Endothelial cell (in vitro differentiated cells): ENCODE data around the gene AARS1. TPM values are rescaled to one million over a fixed set of nuclear protein-coding genes. Genes with fewer than 3 reads are reported as not detected.

Experiments
- DNase-seq: peaks from one replicate; pipeline ENCODE4 v3.0.0; 2021; ENCODE audit warnings: low spot score
- H3K27ac Mint-ChIP-seq: one replicate; pipeline ENCODE4 v1.8.0; 2021; ENCODE audit warnings: mixed read lengths, inconsistent platforms; ENCODE audit not compliant: unreplicated experiment
- H3K27me3 Mint-ChIP-seq: one replicate; pipeline ENCODE4 v1.8.0; 2021; ENCODE audit warnings: mild to moderate bottlenecking, moderate library complexity, mixed read lengths, inconsistent platforms; ENCODE audit not compliant: unreplicated experiment
- H3K36me3 Mint-ChIP-seq: one replicate; pipeline ENCODE4 v1.8.0; 2021; ENCODE audit warnings: mild to moderate bottlenecking, low read depth, mixed read lengths, inconsistent platforms; ENCODE audit not compliant: unreplicated experiment
- H3K4me1 Mint-ChIP-seq: one replicate; pipeline ENCODE4 v1.8.0; 2021; ENCODE audit warnings: mild to moderate bottlenecking, mixed read lengths, inconsistent platforms; ENCODE audit not compliant: unreplicated experiment
- H3K4me3 Mint-ChIP-seq: one replicate; pipeline ENCODE4 v1.8.0; 2021; ENCODE audit warnings: mild to moderate bottlenecking, mixed read lengths, inconsistent platforms; ENCODE audit not compliant: unreplicated experiment
- H3K9me3 Mint-ChIP-seq: one replicate; pipeline ENCODE4 v1.8.0; 2021; ENCODE audit warnings: mixed read lengths, inconsistent platforms; ENCODE audit not compliant: unreplicated experiment
- total RNA-seq: library from RNA; stranded (reverse); fragmentation: NEBNext Ultra II Directional; extraction: Animal tissue kit (Norgen Biotek cat#: 25700); gene quantifications from one replicate; pipeline ENCODE4 v1.2.1, GENCODE V29; 2021; ENCODE audit not compliant: unreplicated experiment
- TF ChIP-seq, protein P1 (sequence below): fragments of 200-600 bp; sonication (generic); IDR thresholded peaks from one replicate; pipeline ENCODE4 v1.5.0; 2021; ENCODE audit warnings: antibody characterized with exemption; ENCODE audit not compliant: unreplicated experiment

AARS1 gene
- total RNA-seq, 1 donor from 2014 or later = 60.4 TPM

DNA sequence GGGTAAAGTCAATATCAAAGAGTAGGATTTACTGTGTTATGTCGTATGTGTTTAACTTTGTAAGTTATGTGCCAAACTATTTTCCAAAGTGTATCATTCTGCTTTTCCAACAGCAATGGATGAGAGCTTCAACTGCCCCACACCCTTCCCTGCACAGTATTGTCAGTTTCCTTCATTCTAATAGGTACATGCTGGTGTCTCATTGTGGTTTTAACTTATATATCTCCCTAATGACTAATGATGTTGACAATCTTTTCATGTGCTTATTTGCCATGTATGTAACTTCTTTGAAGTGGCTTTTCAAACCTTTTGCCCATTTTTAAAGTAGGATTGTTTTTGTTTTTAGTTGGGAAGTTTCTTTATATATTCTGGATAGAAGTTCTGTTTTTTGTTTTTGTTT, 13.4 kb upstream of the AARS1 start:
- TF ChIP-seq, protein P1, sequence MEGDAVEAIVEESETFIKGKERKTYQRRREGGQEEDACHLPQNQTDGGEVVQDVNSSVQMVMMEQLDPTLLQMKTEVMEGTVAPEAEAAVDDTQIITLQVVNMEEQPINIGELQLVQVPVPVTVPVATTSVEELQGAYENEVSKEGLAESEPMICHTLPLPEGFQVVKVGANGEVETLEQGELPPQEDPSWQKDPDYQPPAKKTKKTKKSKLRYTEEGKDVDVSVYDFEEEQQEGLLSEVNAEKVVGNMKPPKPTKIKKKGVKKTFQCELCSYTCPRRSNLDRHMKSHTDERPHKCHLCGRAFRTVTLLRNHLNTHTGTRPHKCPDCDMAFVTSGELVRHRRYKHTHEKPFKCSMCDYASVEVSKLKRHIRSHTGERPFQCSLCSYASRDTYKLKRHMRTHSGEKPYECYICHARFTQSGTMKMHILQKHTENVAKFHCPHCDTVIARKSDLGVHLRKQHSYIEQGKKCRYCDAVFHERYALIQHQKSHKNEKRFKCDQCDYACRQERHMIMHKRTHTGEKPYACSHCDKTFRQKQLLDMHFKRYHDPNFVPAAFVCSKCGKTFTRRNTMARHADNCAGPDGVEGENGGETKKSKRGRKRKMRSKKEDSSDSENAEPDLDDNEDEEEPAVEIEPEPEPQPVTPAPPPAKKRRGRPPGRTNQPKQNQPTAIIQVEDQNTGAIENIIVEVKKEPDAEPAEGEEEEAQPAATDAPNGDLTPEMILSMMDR = no peak
- Mint-ChIP-seq H3K27ac (no peak overlapping the region), H3K9me3 (no peaks in the 10 kb centered on the region), H3K4me3 (no peak overlapping the region), H3K4me1 (no peaks in the 10 kb centered on the region), H3K36me3 (peaks cover 9% of the 10 kb centered on the region), H3K27me3 (no peaks in the 10 kb centered on the region)
- no peak for DNase-seq

DNA sequence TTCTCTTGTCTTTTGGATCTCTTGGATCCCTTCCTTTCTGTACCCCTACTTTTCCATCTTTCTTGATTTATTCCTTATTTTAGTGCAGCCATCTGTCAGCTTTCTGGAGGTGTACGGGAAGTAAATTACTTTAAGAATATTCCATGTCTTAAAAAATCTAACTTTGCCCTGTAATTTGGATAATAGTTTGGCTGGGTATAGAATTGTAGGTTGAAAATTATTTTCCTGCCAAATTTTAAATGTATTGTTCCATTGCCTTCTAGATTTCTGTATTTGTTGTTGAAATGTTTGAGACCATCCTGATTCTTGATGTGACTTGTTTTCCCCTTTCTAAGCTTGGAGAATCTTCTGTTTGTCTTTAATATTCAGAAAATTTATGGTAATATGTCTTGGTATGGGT, 11.8 kb upstream of the AARS1 start:
- Mint-ChIP-seq H3K4me3 (no peak overlapping the region), H3K4me1 (no peaks in the 10 kb centered on the region), H3K27me3 (no peaks in the 10 kb centered on the region), H3K27ac (no peak overlapping the region), H3K36me3 (peaks cover 9% of the 10 kb centered on the region), H3K9me3 (no peaks in the 10 kb centered on the region)
- TF ChIP-seq, protein P1 = no peak
- DNase-seq = no peak

DNA sequence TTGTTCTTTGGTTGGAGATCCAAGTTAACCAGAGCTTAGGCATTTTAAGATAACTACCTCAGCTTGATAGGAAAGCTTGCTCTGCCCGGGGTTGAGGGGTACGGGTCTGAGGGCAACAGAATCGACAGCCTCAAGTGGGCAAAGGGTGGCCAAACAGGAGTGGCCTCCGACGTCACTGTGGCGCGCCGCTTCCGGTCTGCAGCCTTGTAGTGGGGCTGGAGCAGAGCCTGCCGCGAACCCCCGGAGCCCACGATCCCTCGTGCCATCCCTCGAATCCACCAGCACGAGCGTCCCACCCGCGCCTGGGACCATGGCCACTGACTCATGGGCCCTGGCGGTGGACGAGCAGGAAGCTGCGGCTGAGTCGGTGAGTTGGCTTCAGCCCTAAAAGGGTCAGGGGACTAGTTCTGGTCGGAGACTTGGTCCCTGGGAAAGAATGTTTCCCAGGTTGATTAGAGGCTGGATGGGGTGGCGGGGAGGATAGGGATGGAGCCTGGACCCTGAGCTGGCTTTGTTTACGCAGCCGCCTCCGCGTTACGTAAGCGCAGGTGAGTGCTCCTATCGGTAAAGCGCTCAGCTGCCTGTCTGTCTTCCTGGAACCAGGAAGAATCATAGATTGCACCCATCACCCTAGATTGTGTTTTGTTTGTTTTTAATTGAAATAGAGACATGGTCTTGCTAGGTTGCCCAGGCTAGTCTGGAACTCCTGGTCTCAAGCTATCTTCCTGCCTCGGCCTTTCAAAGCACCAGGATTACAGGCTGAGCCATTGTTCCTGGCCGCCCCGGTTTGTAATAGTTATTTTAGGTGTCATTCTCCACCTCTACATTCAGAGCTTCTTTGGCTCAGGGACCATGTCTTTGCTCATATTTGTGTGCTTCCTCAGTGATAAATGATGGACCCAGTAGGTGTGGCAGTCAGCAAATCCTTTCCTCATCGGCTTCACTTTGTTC, 10.0 kb upstream of the AARS1 start, which contains the start of gene DDX19B:
DDX19B (plus strand) TSS at position 199 of the 951 bp plus-strand sequence; CDS start at position 311, 112 bp downstream.
- peak within 1 kb of the TSS; percentile 91 for H3K27ac Mint-ChIP-seq
- H3K9me3 Mint-ChIP-seq = no peaks in the 10 kb centered on the region
- peak; percentile 69 for DNase-seq
- H3K4me3 Mint-ChIP-seq = peak within 1 kb of the TSS; percentile 93
- TF ChIP-seq, protein P1 = no peak
- H3K27me3 Mint-ChIP-seq = no peaks in the 10 kb centered on the region
- no peaks in the 10 kb centered on the region for H3K4me1 Mint-ChIP-seq
- H3K36me3 Mint-ChIP-seq = peaks cover 9% of the 10 kb centered on the region

DNA sequence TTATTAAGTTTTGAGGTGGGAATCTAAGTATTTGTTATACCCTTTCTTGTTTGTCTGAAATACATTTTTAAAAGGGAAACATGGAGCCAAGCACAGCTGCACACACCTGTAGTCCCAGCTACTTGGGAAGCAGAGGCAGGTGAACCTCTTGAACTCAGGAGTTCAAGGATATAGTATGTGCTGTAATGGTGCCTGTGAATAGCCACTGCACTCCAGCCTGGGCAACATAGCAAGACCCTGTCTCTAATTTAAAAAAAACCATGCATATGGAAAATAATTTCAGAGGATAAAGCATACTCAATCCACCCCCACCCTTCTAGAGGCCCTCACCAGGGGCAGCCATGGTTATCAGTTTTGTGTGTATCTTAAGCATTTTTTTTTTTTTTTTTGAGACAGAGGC, 6.3 kb upstream of the AARS1 start:
- H3K9me3 Mint-ChIP-seq = no peaks in the 10 kb centered on the region
- no peak for DNase-seq
- H3K36me3 Mint-ChIP-seq = no peaks in the 10 kb centered on the region
- no peaks in the 10 kb centered on the region for H3K4me1 Mint-ChIP-seq
- H3K4me3 Mint-ChIP-seq = no peak overlapping the region
- no peak overlapping the region for H3K27ac Mint-ChIP-seq
- H3K27me3 Mint-ChIP-seq = no peaks in the 10 kb centered on the region
- TF ChIP-seq, protein P1 = no peak
